CD14-positive monocyte (primary cell): ENCODE results near the gene GPC5. TPM values are rescaled to one million over a fixed set of nuclear protein-coding genes. Genes with fewer than 3 reads are reported as not detected.

ENCODE experiments used
- DNase-seq, 3 donors: peaks; one replicate each; pipeline ENCODE4 v3.0.0-alpha.2; 2011 to 2022
- H2AFZ ChIP-seq: 2 replicates; pipeline ENCODE4 v1.6.0; 2012; ENCODE audit warnings: mild to moderate bottlenecking, low read depth, low read length, inconsistent platforms; ENCODE audit not compliant: insufficient read depth, poor library complexity, severe bottlenecking
- H3K27ac ChIP-seq, 2 donors: 1 replicate in 1 of 2; 2 replicates in 1 of 2; pipeline ENCODE4 v1.5.1; 2012 to 2013; ENCODE audit warnings: low read length in 2 of 2, control low read depth in 1 of 2, inconsistent platforms in 1 of 2, low read depth in 1 of 2, mild to moderate bottlenecking in 1 of 2
- H3K27me3 ChIP-seq, 2 donors: one replicate each; pipeline versions ENCODE4 v1.6.0 to v1.6.1; 2011 to 2013; ENCODE audit warnings: low read length in 2 of 2; ENCODE audit not compliant: control insufficient read depth in 2 of 2, insufficient read depth in 2 of 2
- H3K36me3 ChIP-seq, 2 donors: replicated peaks in 1 of 2; 1 replicate in 1 of 2; 2 replicates in 1 of 2; pipeline versions ENCODE4 v1.5.1 to v1.6.1; 2012 to 2013; ENCODE audit warnings: low read length in 2 of 2, control low read depth in 1 of 2, inconsistent platforms in 1 of 2, mild to moderate bottlenecking in 1 of 2; ENCODE audit not compliant: insufficient read depth in 2 of 2, control insufficient read depth in 1 of 2
- H3K4me1 ChIP-seq, 2 donors: 1 replicate in 1 of 2; 2 replicates in 1 of 2; pipeline versions ENCODE4 v1.5.1 to v1.6.1; 2012 to 2013; ENCODE audit warnings: low read length in 2 of 2, control low read depth in 1 of 2, inconsistent platforms in 1 of 2, mild to moderate bottlenecking in 1 of 2, moderate library complexity in 1 of 2; ENCODE audit not compliant: insufficient read depth in 2 of 2, control insufficient read depth in 1 of 2
- H3K4me2 ChIP-seq: replicated peaks from 2 replicates; pipeline ENCODE3; 2012; ENCODE audit warnings: low read length, moderate library complexity, mild to moderate bottlenecking; ENCODE audit not compliant: poor library complexity, severe bottlenecking; ENCODE audit errors: extremely low read depth
- H3K4me3 ChIP-seq, 3 experiments: fragments of 200-600 bp in 1 of 3; sonication (generic) in 1 of 3; replicated peaks in 1 of 3; 1 replicate in 2 of 3; 2 replicates in 1 of 3; pipeline ENCODE4 v1.5.1; 2011 to 2013; ENCODE audit warnings: low read length in 3 of 3, mild to moderate bottlenecking in 3 of 3, control low read depth in 2 of 3, low read depth in 2 of 3, inconsistent platforms in 1 of 3, moderate library complexity in 1 of 3
- H3K79me2 ChIP-seq: 2 replicates; pipeline ENCODE4 v1.6.0; 2012; ENCODE audit warnings: mild to moderate bottlenecking, control low read depth, inconsistent platforms, low read length, moderate library complexity; ENCODE audit not compliant: insufficient read depth
- H3K9ac ChIP-seq: 2 replicates; pipeline ENCODE4 v1.6.0; 2017; ENCODE audit warnings: low read length, mild to moderate bottlenecking; ENCODE audit not compliant: insufficient read depth, poor library complexity, severe bottlenecking
- H3K9me3 ChIP-seq, 2 donors: replicated peaks in 1 of 2; 1 replicate in 1 of 2; 2 replicates in 1 of 2; pipeline versions ENCODE4 v1.5.1 to v1.6.1; 2012 to 2013; ENCODE audit warnings: low read length in 2 of 2, control low read depth in 1 of 2; ENCODE audit not compliant: control insufficient read depth in 1 of 2, insufficient read depth in 1 of 2
- H4K20me1 ChIP-seq: 2 replicates; pipeline ENCODE4 v1.6.0; 2012; ENCODE audit warnings: mild to moderate bottlenecking, low read length, control low read depth, moderate library complexity; ENCODE audit not compliant: insufficient read depth
- H3K27ac Mint-ChIP-seq, 7 donors: one replicate each; pipeline ENCODE4 v1.8.0; 2020; ENCODE audit warnings: mild to moderate bottlenecking in 7 of 7, mixed read lengths in 7 of 7, moderate library complexity in 6 of 7, inconsistent platforms in 2 of 7
- H3K27me3 Mint-ChIP-seq, 3 donors: one replicate each; pipeline ENCODE4 v1.8.0; 2021 to 2022; ENCODE audit warnings: low read depth in 3 of 3, mild to moderate bottlenecking in 3 of 3, mixed read lengths in 3 of 3, moderate library complexity in 3 of 3, inconsistent platforms in 1 of 3
- H3K36me3 Mint-ChIP-seq, 2 donors: one replicate each; pipeline ENCODE4 v1.8.0; 2020; ENCODE audit warnings: mixed read lengths in 2 of 2, inconsistent platforms in 1 of 2, mild to moderate bottlenecking in 1 of 2
- H3K4me1 Mint-ChIP-seq: one replicate; pipeline ENCODE4 v1.8.0; 2020; ENCODE audit warnings: mild to moderate bottlenecking, mixed read lengths
- H3K4me3 Mint-ChIP-seq, 2 donors: one replicate each; pipeline ENCODE4 v1.8.0; 2020; ENCODE audit warnings: mild to moderate bottlenecking in 2 of 2, mixed read lengths in 2 of 2, moderate library complexity in 1 of 2
- H3K9me3 Mint-ChIP-seq, 7 donors: one replicate each; pipeline ENCODE4 v1.8.0; 2020 to 2022; ENCODE audit warnings: mixed read lengths in 7 of 7, mild to moderate bottlenecking in 6 of 7, moderate library complexity in 6 of 7, inconsistent platforms in 2 of 7
- CTCF ChIP-seq: fragments of 200-600 bp; IDR thresholded peaks from one replicate; pipeline ENCODE4 v1.8.0; 2022; ENCODE audit warnings: antibody characterized with exemption, mild to moderate bottlenecking
- WGBS: methylation state at CpG from one replicate; pipeline ENCODE4 v1.1.5; 2013; ENCODE audit warnings: missing lambda C conversion rate; ENCODE audit not compliant: insufficient coverage; 5-methylcytosine and 5-hydroxymethylcytosine counted together
- intact Hi-C, 2 donors: fragments of 100-400 bp; cut with micrococcal nuclease; formaldehyde crosslinking; loops; one replicate each; pipeline versions ENCODE4 v1.15.0 to v1.15.1; 2023
- polyA plus RNA-seq, 3 donors: library from polyadenylated mRNA; depleted of rRNA in 1 of 3; unstranded in 2 of 3; stranded (reverse) in 1 of 3; fragments of 300-500 nt in 2 of 3; fragments of >200 nt in 1 of 3; fragmentation: Illumina TruSeq in 2 of 3; gene quantifications; 1 replicate in 2 of 3; 2 replicates in 1 of 3; pipeline ENCODE4 v1.2.3, GENCODE V29; 2012 to 2021

The GPC5 gene
- polyA plus RNA-seq, 3 donors: not detected

- Mint-ChIP-seq H3K27ac (no peak overlapping the region), H3K4me3 (peak overlapping the region; percentile 72 to 89), H3K9me3 (peaks cover 0 to 9% (median 4%) of the 10 kb centered on the region in 7 donors), H3K27me3 (peaks cover 45 to 63% (median 55%) of the 10 kb centered on the region in 3 donors), H3K36me3 (no peaks in the 10 kb centered on the region), H3K4me1 (peaks cover 21% of the 10 kb centered on the region)
- Histone ChIP-seq H3K27me3 (peaks cover 42 to 55% of the 10 kb centered on the region in 2 donors), H3K9me3 (peaks cover 0 to 5% of the 10 kb centered on the region in 2 donors), H2AFZ (peak overlapping the region; percentile 78), H4K20me1 (no peaks in the 10 kb centered on the region), H3K9ac (peak overlapping the region; percentile 53), H3K4me1 (peaks cover 12 to 19% of the 10 kb centered on the region in 2 donors), H3K4me2 (peak overlapping the region; percentile 87), H3K27ac (no peak overlapping the region), H3K79me2 (no peaks in the 10 kb centered on the region), H3K36me3 (no peaks in the 10 kb centered on the region), H3K4me3 (peak overlapping the region in 2 of 3 experiments; percentile 33 to 73)
- intact Hi-C loops: loop anchor here in 1 of 2 donors (10.0 kb wide), 1 partner anchor 55 kb away; the partner anchor contains the start of gene MIR17HG
- DNase-seq: peak in 1 of 3 donors; percentile 20
- WGBS: 7% methylated on average over 29 of the region's 44 CpGs
- no peak for TF ChIP-seq CTCF
Measured at GRCh38 chr13:91399189-91400062, 1.0 kb downstream of the GPC5 start.

- Histone ChIP-seq H2AFZ (no peak overlapping the region), H4K20me1 (no peaks in the 10 kb centered on the region), H3K9me3 (peaks cover 0 to 5% of the 10 kb centered on the region in 2 donors), H3K9ac (no peak overlapping the region), H3K4me1 (peaks cover 12 to 19% of the 10 kb centered on the region in 2 donors), H3K36me3 (no peaks in the 10 kb centered on the region), H3K27ac (no peak overlapping the region), H3K79me2 (no peaks in the 10 kb centered on the region), H3K4me2 (peak overlapping the region; percentile 87), H3K27me3 (peaks cover 42 to 55% of the 10 kb centered on the region in 2 donors), H3K4me3 (no peak overlapping the region)
- peak in 2 of 3 donors; percentile 10 to 26 for DNase-seq
- H3K27ac Mint-ChIP-seq: no peak overlapping the region
- intact Hi-C loops: loop anchor here in 1 of 2 donors (10.0 kb wide), 1 partner anchor 55 kb away; the partner anchor contains the start of gene MIR17HG
- peak overlapping the region; percentile 72 to 89 for H3K4me3 Mint-ChIP-seq
- H3K9me3 Mint-ChIP-seq: peaks cover 0 to 9% (median 4%) of the 10 kb centered on the region in 7 donors
- peaks cover 42 to 58% (median 49%) of the 10 kb centered on the region in 3 donors for H3K27me3 Mint-ChIP-seq
- peaks cover 21% of the 10 kb centered on the region for H3K4me1 Mint-ChIP-seq
- 40% methylated on average over 3 of the region's 6 CpGs for WGBS
- no peaks in the 10 kb centered on the region for H3K36me3 Mint-ChIP-seq
- TF ChIP-seq CTCF: no peak
Measured at GRCh38 chr13:91400063-91400399, 1.6 kb downstream of the GPC5 start.
